OCI-LY7 (cell line): ENCODE measurements around the gene TTC39A.

ENCODE experiments used
- CTCF ChIP-seq: fragments of 200-600 bp; sonication (generic); conservative IDR thresholded peaks from 2 replicates; pipeline ENCODE4 v1.5.1; 2014; ENCODE audit warnings: mild to moderate bottlenecking, antibody characterized with exemption, low read length, moderate library complexity, mixed read lengths
- EZH2phosphoT487 ChIP-seq: fragments of 200-600 bp; sonication (generic); IDR thresholded peaks from 2 replicates; pipeline ENCODE4 v1.6.1; 2018; ENCODE audit warnings: low read depth, borderline replicate concordance, mild to moderate bottlenecking, mixed run types, antibody characterized with exemption, low read length, moderate library complexity, mixed read lengths

- no peak for TF ChIP-seq CTCF
- TF ChIP-seq EZH2phosphoT487, result no peak
These were observed 15.4 kb downstream of the TTC39A start for GRCh38 chr1:51314974-51315373.
